Progenitor cell of endocrine pancreas (in vitro differentiated cells): ENCODE results near the gene CGNL1. TPM values are rescaled to one million over a fixed set of nuclear protein-coding genes. Genes with fewer than 3 reads are reported as not detected.

Source experiments
- DNase-seq: peaks from one replicate; pipeline ENCODE4 v3.0.0; 2021; ENCODE audit warnings: low spot score; ENCODE audit not compliant: unreplicated experiment
- H3K27ac Mint-ChIP-seq: 2 replicates; pipeline ENCODE4 v1.8.0; 2021; ENCODE audit warnings: mild to moderate bottlenecking, moderate library complexity, mixed read lengths
- H3K27me3 Mint-ChIP-seq: 2 replicates; pipeline ENCODE4 v1.8.0; 2021; ENCODE audit warnings: mixed read lengths
- H3K36me3 Mint-ChIP-seq: 2 replicates; pipeline ENCODE4 v1.8.0; 2022; ENCODE audit warnings: mixed read lengths; ENCODE audit not compliant: insufficient read depth
- H3K4me1 Mint-ChIP-seq: 2 replicates; pipeline ENCODE4 v1.8.0; 2021; ENCODE audit warnings: low read depth, mixed read lengths
- H3K4me3 Mint-ChIP-seq: 2 replicates; pipeline ENCODE4 v1.8.0; 2021; ENCODE audit warnings: low read depth, mild to moderate bottlenecking, moderate library complexity, mixed read lengths
- H3K9me3 Mint-ChIP-seq: 2 replicates; pipeline ENCODE4 v1.8.0; 2021; ENCODE audit warnings: low read depth, mixed read lengths
- total RNA-seq: library from RNA; stranded (reverse); gene quantifications from 2 replicates; pipeline ENCODE4 v1.2.1, GENCODE V29; 2021
- TF ChIP-seq, protein P1 (sequence below): fragments of 200-600 bp; sonication (generic); IDR thresholded peaks from one replicate; pipeline ENCODE4 v1.5.0; 2021; ENCODE audit warnings: antibody characterized with exemption, mild to moderate bottlenecking; ENCODE audit not compliant: unreplicated experiment

Gene CGNL1
- total RNA-seq, 1 donor from 2014 or later, result 41.9 TPM

DNA sequence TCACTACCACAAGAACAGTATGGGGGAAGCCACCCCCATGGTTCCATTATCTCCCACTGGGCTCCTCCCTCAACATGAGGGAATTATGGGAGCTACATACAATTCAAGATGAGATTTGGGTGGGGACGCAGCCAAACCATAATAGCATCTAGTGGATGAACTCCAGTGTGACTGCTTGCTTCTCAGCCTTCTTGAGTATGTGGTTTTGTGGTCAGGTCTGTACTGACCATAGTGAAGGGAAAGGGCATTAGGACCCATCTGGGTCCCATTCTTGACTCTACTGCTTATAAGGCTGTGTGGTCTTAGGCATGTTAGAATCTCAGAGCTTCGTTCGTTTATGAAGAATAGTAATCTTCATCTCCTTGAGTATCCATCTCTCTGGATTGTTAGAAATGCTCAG, 81.4 kb downstream of the CGNL1 start:
- Mint-ChIP-seq H3K4me3 (no peak overlapping the region), H3K9me3 (no peaks in the 10 kb centered on the region), H3K4me1 (no peaks in the 10 kb centered on the region), H3K36me3 (peaks cover 18% of the 10 kb centered on the region), H3K27ac (no peak overlapping the region), H3K27me3 (no peaks in the 10 kb centered on the region)
- TF ChIP-seq, protein P1, sequence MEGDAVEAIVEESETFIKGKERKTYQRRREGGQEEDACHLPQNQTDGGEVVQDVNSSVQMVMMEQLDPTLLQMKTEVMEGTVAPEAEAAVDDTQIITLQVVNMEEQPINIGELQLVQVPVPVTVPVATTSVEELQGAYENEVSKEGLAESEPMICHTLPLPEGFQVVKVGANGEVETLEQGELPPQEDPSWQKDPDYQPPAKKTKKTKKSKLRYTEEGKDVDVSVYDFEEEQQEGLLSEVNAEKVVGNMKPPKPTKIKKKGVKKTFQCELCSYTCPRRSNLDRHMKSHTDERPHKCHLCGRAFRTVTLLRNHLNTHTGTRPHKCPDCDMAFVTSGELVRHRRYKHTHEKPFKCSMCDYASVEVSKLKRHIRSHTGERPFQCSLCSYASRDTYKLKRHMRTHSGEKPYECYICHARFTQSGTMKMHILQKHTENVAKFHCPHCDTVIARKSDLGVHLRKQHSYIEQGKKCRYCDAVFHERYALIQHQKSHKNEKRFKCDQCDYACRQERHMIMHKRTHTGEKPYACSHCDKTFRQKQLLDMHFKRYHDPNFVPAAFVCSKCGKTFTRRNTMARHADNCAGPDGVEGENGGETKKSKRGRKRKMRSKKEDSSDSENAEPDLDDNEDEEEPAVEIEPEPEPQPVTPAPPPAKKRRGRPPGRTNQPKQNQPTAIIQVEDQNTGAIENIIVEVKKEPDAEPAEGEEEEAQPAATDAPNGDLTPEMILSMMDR, result no peak
- DNase-seq, result no peak

GRCh38 chr15:57458356-57458781, 82.1 kb downstream of the CGNL1 start:
- no peak for DNase-seq
- TF ChIP-seq, protein P1, result no peak
- Mint-ChIP-seq H3K4me3 (no peak overlapping the region), H3K27ac (no peak overlapping the region), H3K36me3 (peaks cover 17% of the 10 kb centered on the region), H3K9me3 (no peaks in the 10 kb centered on the region), H3K4me1 (no peaks in the 10 kb centered on the region), H3K27me3 (no peaks in the 10 kb centered on the region)

GRCh38 chr15:57460208-57460816, 84.0 kb downstream of the CGNL1 start:
- no peaks in the 10 kb centered on the region for H3K4me1 Mint-ChIP-seq

DNA sequence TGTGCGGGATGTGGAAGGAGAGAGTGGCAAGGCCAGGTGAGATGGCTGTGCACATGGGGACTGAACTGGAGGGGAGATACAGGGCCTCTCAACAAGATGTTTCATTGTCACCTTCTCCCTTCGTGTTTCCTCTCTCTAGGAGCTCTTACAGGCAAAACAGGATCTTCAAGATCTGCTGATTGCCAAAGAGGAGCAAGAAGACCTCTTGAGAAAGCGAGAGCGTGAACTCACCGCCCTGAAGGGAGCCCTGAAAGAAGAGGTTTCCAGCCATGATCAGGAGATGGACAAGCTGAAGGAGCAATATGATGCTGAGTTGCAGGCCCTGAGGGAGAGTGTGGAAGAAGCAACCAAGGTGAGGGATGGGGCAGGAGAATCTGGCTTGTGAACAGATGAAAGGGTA, 85.2 kb downstream of the CGNL1 start:
- no peaks in the 10 kb centered on the region for H3K27me3 Mint-ChIP-seq

More at GRCh38 chr15:57460208-57460816, 84.0 kb downstream of the CGNL1 start:
- no peak overlapping the region for H3K4me3 Mint-ChIP-seq
- H3K36me3 Mint-ChIP-seq, result peaks cover 10% of the 10 kb centered on the region
- no peaks in the 10 kb centered on the region for H3K9me3 Mint-ChIP-seq
- no peaks in the 10 kb centered on the region for H3K27me3 Mint-ChIP-seq
- DNase-seq, result no peak
- TF ChIP-seq, protein P1, result no peak
- no peak overlapping the region for H3K27ac Mint-ChIP-seq

DNA sequence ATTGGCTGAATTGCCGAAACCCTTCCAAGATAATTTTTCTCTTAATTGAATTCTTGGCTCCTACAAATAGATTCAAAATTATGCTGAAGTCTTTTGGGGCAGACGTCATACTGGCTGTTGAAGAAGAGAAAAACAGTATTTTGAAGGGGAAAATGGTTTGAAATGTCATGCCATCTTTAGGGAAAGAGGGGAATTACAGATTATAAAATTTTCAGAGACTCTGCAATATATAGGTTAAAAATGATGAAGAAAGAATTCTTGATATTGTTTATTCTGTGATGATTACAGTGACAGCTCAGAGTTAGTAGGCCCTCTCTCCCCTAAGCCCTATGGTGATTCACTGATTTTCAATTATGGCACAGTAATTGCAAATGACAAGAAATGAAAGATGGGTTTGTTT, 86.1 kb downstream of the CGNL1 start:
- Mint-ChIP-seq H3K27me3 (no peaks in the 10 kb centered on the region), H3K4me3 (no peak overlapping the region), H3K9me3 (no peaks in the 10 kb centered on the region), H3K36me3 (peaks cover 10% of the 10 kb centered on the region), H3K27ac (no peak overlapping the region), H3K4me1 (no peaks in the 10 kb centered on the region)
- TF ChIP-seq, protein P1, result no peak
- no peak for DNase-seq

More for the DNA sequence above, 85.2 kb downstream of the CGNL1 start:
- H3K27ac Mint-ChIP-seq, result no peak overlapping the region
- H3K36me3 Mint-ChIP-seq, result peaks cover 11% of the 10 kb centered on the region
- H3K4me3 Mint-ChIP-seq, result no peak overlapping the region
- no peaks in the 10 kb centered on the region for H3K9me3 Mint-ChIP-seq
- DNase-seq, result no peak
- TF ChIP-seq, protein P1, result no peak
- no peaks in the 10 kb centered on the region for H3K4me1 Mint-ChIP-seq
